Calu3 (cell line): ENCODE results near the gene MARK3. TPM values are rescaled to one million over a fixed set of nuclear protein-coding genes. Genes with fewer than 3 reads are reported as not detected.

Source experiments
- BruUV-seq: library from RNA; stranded (reverse); fragments of 400-500 nt; replicated peaks from 2 replicates; lab custom pipeline; 2021; lab: Mats Ljungman, UMichigan
- CTCF ChIA-PET: fragments of 300-600 bp; sonication (Branson Sonifier 250); formaldehyde crosslinking; loops from one replicate; lab custom pipeline; 2022; ENCODE audit warnings: antibody characterized with exemption; lab: Charles Lee
- DNase-seq: peaks from one replicate; pipeline ENCODE4 v3.0.0; 2022
- H3K27ac Mint-ChIP-seq: one replicate; pipeline ENCODE4 v1.8.0; 2022; ENCODE audit warnings: mixed read lengths; ENCODE audit not compliant: unreplicated experiment
- H3K27me3 Mint-ChIP-seq: one replicate; pipeline ENCODE4 v1.8.0; 2022; ENCODE audit warnings: mixed read lengths; ENCODE audit not compliant: unreplicated experiment
- H3K36me3 Mint-ChIP-seq: one replicate; pipeline ENCODE4 v1.8.0; 2022; ENCODE audit warnings: mild to moderate bottlenecking, moderate library complexity, mixed read lengths; ENCODE audit not compliant: insufficient read depth, unreplicated experiment
- H3K4me1 Mint-ChIP-seq: one replicate; pipeline ENCODE4 v1.8.0; 2022; ENCODE audit warnings: mild to moderate bottlenecking, low read depth, mixed read lengths; ENCODE audit not compliant: unreplicated experiment
- H3K4me3 Mint-ChIP-seq: one replicate; pipeline ENCODE4 v1.8.0; 2022; ENCODE audit warnings: mild to moderate bottlenecking, low read depth, moderate library complexity, mixed read lengths; ENCODE audit not compliant: unreplicated experiment
- H3K9me3 Mint-ChIP-seq: one replicate; pipeline ENCODE4 v1.8.0; 2022; ENCODE audit warnings: low read depth, mixed read lengths; ENCODE audit not compliant: unreplicated experiment
- intact Hi-C: fragments of 100-400 bp; cut with micrococcal nuclease; formaldehyde crosslinking; loops from one replicate; pipeline ENCODE4 v1.10.0; 2022; ENCODE audit not compliant: unreplicated experiment
- total RNA-seq: library from RNA; stranded (reverse); gene quantifications from 2 replicates; pipeline ENCODE4 v1.2.3, GENCODE V29; 2022
- TF ChIP-seq, protein P1 (sequence below): fragments of 200-600 bp; IDR thresholded peaks from one replicate; pipeline ENCODE4 v1.8.0; 2022; ENCODE audit warnings: antibody characterized with exemption; ENCODE audit not compliant: unreplicated experiment

Gene MARK3
- total RNA-seq, 1 experiment from 2014 or later = 76.0 TPM

DNA sequence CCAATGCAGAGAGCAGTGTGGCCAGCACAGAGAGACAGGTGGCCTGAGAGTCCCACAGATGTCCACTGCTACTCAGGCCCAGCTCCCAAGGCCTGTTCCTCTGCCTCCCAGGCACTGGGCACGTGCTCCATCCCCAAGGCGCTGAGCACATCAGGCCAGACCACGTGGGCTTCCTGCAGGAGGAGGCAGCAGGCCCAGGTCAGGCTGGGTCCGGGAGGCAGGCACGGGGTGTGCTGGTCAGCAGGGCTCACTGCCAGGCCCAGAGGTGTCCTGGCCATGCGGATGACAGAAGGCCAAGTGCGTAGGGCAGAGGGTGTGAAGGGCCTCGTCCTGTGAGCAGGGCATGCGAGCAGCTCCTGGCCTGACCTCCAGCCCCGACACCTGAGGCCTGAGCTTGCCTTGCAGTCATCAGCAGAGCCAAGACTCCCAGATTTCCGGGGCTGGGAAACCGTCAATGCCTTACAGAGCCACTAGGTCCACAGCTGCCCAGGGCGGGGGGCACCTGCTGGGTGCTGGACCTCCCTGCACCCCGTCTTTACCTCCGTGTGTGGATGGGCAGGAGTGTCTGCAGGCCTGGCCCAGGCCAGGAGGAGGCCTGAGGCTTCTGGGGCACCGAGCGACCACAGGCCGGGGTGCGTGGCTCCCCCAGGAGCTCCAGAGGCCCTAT lies 158.6 kb downstream of the MARK3 start:
- no peak for DNase-seq
- TF ChIP-seq, protein P1, sequence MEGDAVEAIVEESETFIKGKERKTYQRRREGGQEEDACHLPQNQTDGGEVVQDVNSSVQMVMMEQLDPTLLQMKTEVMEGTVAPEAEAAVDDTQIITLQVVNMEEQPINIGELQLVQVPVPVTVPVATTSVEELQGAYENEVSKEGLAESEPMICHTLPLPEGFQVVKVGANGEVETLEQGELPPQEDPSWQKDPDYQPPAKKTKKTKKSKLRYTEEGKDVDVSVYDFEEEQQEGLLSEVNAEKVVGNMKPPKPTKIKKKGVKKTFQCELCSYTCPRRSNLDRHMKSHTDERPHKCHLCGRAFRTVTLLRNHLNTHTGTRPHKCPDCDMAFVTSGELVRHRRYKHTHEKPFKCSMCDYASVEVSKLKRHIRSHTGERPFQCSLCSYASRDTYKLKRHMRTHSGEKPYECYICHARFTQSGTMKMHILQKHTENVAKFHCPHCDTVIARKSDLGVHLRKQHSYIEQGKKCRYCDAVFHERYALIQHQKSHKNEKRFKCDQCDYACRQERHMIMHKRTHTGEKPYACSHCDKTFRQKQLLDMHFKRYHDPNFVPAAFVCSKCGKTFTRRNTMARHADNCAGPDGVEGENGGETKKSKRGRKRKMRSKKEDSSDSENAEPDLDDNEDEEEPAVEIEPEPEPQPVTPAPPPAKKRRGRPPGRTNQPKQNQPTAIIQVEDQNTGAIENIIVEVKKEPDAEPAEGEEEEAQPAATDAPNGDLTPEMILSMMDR = no peak

GRCh38 chr14:103544388-103545218 lies 159.4 kb downstream of the MARK3 start:
- Mint-ChIP-seq H3K4me1 (peaks cover under 1% of the 10 kb centered on the region), H3K36me3 (peaks cover 17% of the 10 kb centered on the region), H3K27me3 (no peaks in the 10 kb centered on the region), H3K4me3 (no peak overlapping the region), H3K9me3 (no peaks in the 10 kb centered on the region), H3K27ac (no peak overlapping the region)
- BruUV-seq = no TSS peak
- TF ChIP-seq, protein P1 = no peak
- CTCF ChIA-PET = interaction anchor here (1.0 kb wide), 1 partner anchor 23 kb away, joined by 3 read pairs; no protein-coding TSS in a partner anchor
- no peak for DNase-seq
- intact Hi-C loops = no loop called here

More for the DNA sequence above, 158.6 kb downstream of the MARK3 start:
- no peaks in the 10 kb centered on the region for H3K9me3 Mint-ChIP-seq
- no peaks in the 10 kb centered on the region for H3K27me3 Mint-ChIP-seq
- intact Hi-C loops = no loop called here
- H3K27ac Mint-ChIP-seq = no peak overlapping the region
- no peaks in the 10 kb centered on the region for H3K4me1 Mint-ChIP-seq
- BruUV-seq = no TSS peak
- CTCF ChIA-PET = no interaction called here
- peaks cover 22% of the 10 kb centered on the region for H3K36me3 Mint-ChIP-seq
- H3K4me3 Mint-ChIP-seq = no peak overlapping the region

GRCh38 chr14:103545219-103545914 lies 160.2 kb downstream of the MARK3 start:
- H3K36me3 Mint-ChIP-seq = peaks cover 14% of the 10 kb centered on the region
- CTCF ChIA-PET = interaction anchor here (1.0 kb wide), 1 partner anchor 24 kb away, joined by 3 read pairs; no protein-coding TSS in a partner anchor
- DNase-seq = no peak
- H3K4me1 Mint-ChIP-seq = peaks cover 5% of the 10 kb centered on the region
- intact Hi-C loops = no loop called here
- H3K27ac Mint-ChIP-seq = no peak overlapping the region
- H3K4me3 Mint-ChIP-seq = no peak overlapping the region
- no TSS peak for BruUV-seq
- TF ChIP-seq, protein P1 = no peak
- no peaks in the 10 kb centered on the region for H3K9me3 Mint-ChIP-seq
- no peaks in the 10 kb centered on the region for H3K27me3 Mint-ChIP-seq
